ENCODE results near the gene NOD2.

Gene NOD2

GRCh38 chr16:50653633-50654519 is 39.5 kb upstream of the NOD2 start:
- no peak for DNase-seq (ENCODE audit: low spot score)
- no peak for TF ChIP-seq CTCF (IDR thresholded peaks at IDR 0.05; ENCODE audit: extremely low read depth, missing control alignments)

GRCh38 chr16:50655558-50656055 is 37.8 kb upstream of the NOD2 start:
- TF ChIP-seq CTCF (IDR thresholded peaks at IDR 0.05; ENCODE audit: extremely low read depth, missing control alignments) = no peak
- no peak for DNase-seq (ENCODE audit: low spot score)

GRCh38 chr16:50657241-50657640 is 36.2 kb upstream of the NOD2 start:
- no peak for DNase-seq (ENCODE audit: low spot score)
- no peak for TF ChIP-seq CTCF (IDR thresholded peaks at IDR 0.05; ENCODE audit: extremely low read depth, missing control alignments)

GRCh38 chr16:50659806-50660205 is 33.6 kb upstream of the NOD2 start:
- TF ChIP-seq CTCF (IDR thresholded peaks at IDR 0.05; ENCODE audit: extremely low read depth, missing control alignments) = no peak
- DNase-seq (ENCODE audit: low spot score) = no peak

GRCh38 chr16:50662306-50662940 is 31.0 kb upstream of the NOD2 start:
- no peak for DNase-seq (ENCODE audit: low spot score)
- no peak for TF ChIP-seq CTCF (IDR thresholded peaks at IDR 0.05; ENCODE audit: extremely low read depth, missing control alignments)

- DNase-seq (ENCODE audit: low spot score) = no peak
- no peak for TF ChIP-seq CTCF (IDR thresholded peaks at IDR 0.05; ENCODE audit: extremely low read depth, missing control alignments)
These were observed 29.1 kb upstream of the NOD2 start for GRCh38 chr16:50664270-50664669.
